K562 (cell line): ENCODE data around the gene KRTAP4-7. TPM values are rescaled to one million over a fixed set of nuclear protein-coding genes. Genes with fewer than 3 reads are reported as not detected.

ENCODE experiments used
- ATAC-seq: fragments of 200-7000 bp; cut with Tn5 transposase; 3 replicates; pipeline ENCODE4 v1.9.1; 2020; ENCODE audit warnings: moderate library complexity
- BruUV-seq: library from RNA; stranded (reverse); fragments of 400-500 nt; replicated peaks from 2 replicates; lab custom pipeline; 2021; lab: Mats Ljungman, UMichigan
- CTCF ChIA-PET: fragments of 300-600 bp; formaldehyde crosslinking; extraction: SDS; loops from one replicate; lab custom pipeline; 2021; ENCODE audit warnings: low intra/inter-chr PET ratio; lab: Yijun Ruan, JAX
- POLR2A ChIA-PET: fragments of 300-600, 350-650 bp; sonication (Branson Sonifier 250); formaldehyde crosslinking; extraction: SDS; loops from one replicate; lab custom pipeline; 2021; ENCODE audit warnings: antibody characterized with exemption, inconsistent platforms; lab: Yijun Ruan, JAX
- DNase-seq, 4 experiments: peaks; one replicate each; pipeline versions ENCODE4 v3.0.0 to v3.0.0-alpha.2; 2011 to 2018; ENCODE audit warnings: low spot score in 3 of 4, mixed read lengths in 3 of 4; ENCODE audit errors: extremely low read depth in 1 of 4
- FAIRE-seq: peaks from 2 replicates; lab custom pipeline; 2011; peaks lifted over from hg19 to GRCh38; lab: Jason Lieb, UNC
- H2AFZ ChIP-seq: 2 replicates; pipeline ENCODE4 v1.6.0; 2011; ENCODE audit warnings: low read depth, low read length, control low read depth, inconsistent platforms
- H3K27ac ChIP-seq: fragments of 200-600 bp; 3 replicates; pipeline ENCODE4 v1.8.0; 2011; ENCODE audit warnings: low read depth, mild to moderate bottlenecking, control low read depth, inconsistent platforms, low read length, moderate library complexity, mixed read lengths; ENCODE audit errors: extremely low read depth
- H3K27me3 ChIP-seq, 2 experiments: fragments of 300-600 bp in 1 of 2; 2 replicates in 1 of 2; 3 replicates in 1 of 2; pipeline versions ENCODE4 v1.6.0 to v1.8.0; 2011; ENCODE audit warnings: inconsistent platforms in 2 of 2, low read length in 2 of 2, mild to moderate bottlenecking in 1 of 2, mixed read lengths in 1 of 2, moderate library complexity in 1 of 2; ENCODE audit not compliant: control insufficient read depth in 2 of 2, insufficient read depth in 2 of 2
- H3K36me3 ChIP-seq: fragments of 300-600 bp; 3 replicates; pipeline ENCODE4 v1.8.0; 2011; ENCODE audit warnings: mild to moderate bottlenecking, low read length, inconsistent platforms; ENCODE audit not compliant: control insufficient read depth, insufficient read depth
- H3K4me1 ChIP-seq, 2 experiments: fragments of 200-600 bp in 1 of 2; replicated peaks in 1 of 2; 2 replicates in 1 of 2; 3 replicates in 1 of 2; pipeline versions ENCODE4 v1.5.1 to v1.8.0; 2011; ENCODE audit warnings: inconsistent platforms in 2 of 2, low read length in 2 of 2, mild to moderate bottlenecking in 1 of 2, mixed read lengths in 1 of 2, moderate library complexity in 1 of 2; ENCODE audit not compliant: control insufficient read depth in 2 of 2, insufficient read depth in 2 of 2
- H3K4me2 ChIP-seq: 2 replicates; pipeline ENCODE4 v1.6.1; 2011; ENCODE audit warnings: low read length, control low read depth, inconsistent platforms, mixed read lengths; ENCODE audit not compliant: insufficient read depth
- H3K4me3 ChIP-seq: fragments of 200-600 bp; sonication (generic), shearing (Covaris generic); 2 replicates; pipeline ENCODE4 v1.5.1; 2016; ENCODE audit warnings: control low read depth, inconsistent platforms
- H3K79me2 ChIP-seq: fragments of 200-600 bp; 3 replicates; pipeline ENCODE4 v1.8.0; 2011; ENCODE audit warnings: low read length, inconsistent platforms; ENCODE audit not compliant: control insufficient read depth, insufficient read depth
- H3K9ac ChIP-seq, 2 experiments: 2 replicates each; pipeline versions ENCODE4 v1.6.0 to v1.6.1; 2011; ENCODE audit warnings: low read depth in 2 of 2, low read length in 2 of 2, control low read depth in 1 of 2, inconsistent platforms in 1 of 2, mild to moderate bottlenecking in 1 of 2, mixed read lengths in 1 of 2; ENCODE audit not compliant: insufficient read depth in 1 of 2
- H3K9me1 ChIP-seq: one replicate; pipeline ENCODE4 v1.6.0; 2011; ENCODE audit warnings: inconsistent platforms, mild to moderate bottlenecking, low read length, moderate library complexity; ENCODE audit not compliant: control insufficient read depth, insufficient read depth
- H3K9me3 ChIP-seq: replicated peaks from 2 replicates; pipeline ENCODE4 v1.5.1; 2011; ENCODE audit warnings: low read depth, low read length, inconsistent platforms; ENCODE audit not compliant: control insufficient read depth, insufficient read depth
- H4K20me1 ChIP-seq: replicated peaks from 2 replicates; pipeline ENCODE4 v1.6.1; 2011; ENCODE audit warnings: low read length, inconsistent platforms, mixed read lengths; ENCODE audit not compliant: control insufficient read depth, insufficient read depth
- ADNP ChIP-seq: fragments of 200-800 bp; sonication (Bioruptor generic); IDR thresholded peaks from 2 replicates; pipeline ENCODE4 v1.6.1; 2016; ENCODE audit warnings: missing genetic modification characterization, missing compliant biosample characterization
- ATF6 ChIP-seq: sonication (generic); formaldehyde crosslinking; IDR thresholded peaks from 2 replicates; pipeline ENCODE4 v1.4.0; 2020; ENCODE audit warnings: mild to moderate bottlenecking, missing genetic modification reagents
- CCAR2 ChIP-seq: fragments of 200-400 bp; formaldehyde crosslinking; IDR thresholded peaks from 2 replicates; pipeline ENCODE4 v1.6.1; 2017; ENCODE audit warnings: mild to moderate bottlenecking, low read depth, low read length
- CGGBP1 ChIP-seq: fragments of 250-450 bp; sonication (Bioruptor Pico); IDR thresholded peaks from 2 replicates; pipeline ENCODE4 v1.9.0; 2021; ENCODE audit warnings: mild to moderate bottlenecking
- CHD1 ChIP-seq: fragments of 200-600 bp; sonication (generic); IDR thresholded peaks from one replicate; pipeline ENCODE4 v1.6.1; 2012; ENCODE audit warnings: mild to moderate bottlenecking, moderate library complexity, low read length, inconsistent platforms
- KDM4B ChIP-seq, 2 experiments: fragments of 450-650 bp in 1 of 2; sonication (generic) in 1 of 2; IDR thresholded peaks; 2 replicates each; pipeline ENCODE4 v1.6.1; 2016 to 2017; ENCODE audit warnings: borderline replicate concordance in 2 of 2, antibody characterized with exemption in 1 of 2, low read depth in 1 of 2, mild to moderate bottlenecking in 1 of 2
- NEUROD1 ChIP-seq: fragments of 150-350 bp; IDR thresholded peaks from 2 replicates; pipeline ENCODE4 v1.6.1; 2014; ENCODE audit warnings: borderline replicate concordance, low read length, low read depth; ENCODE audit not compliant: partially characterized antibody
- NFE2L1 ChIP-seq: fragments of 450-650 bp; IDR thresholded peaks from 2 replicates; pipeline ENCODE4 v1.6.1; 2016; ENCODE audit warnings: missing genetic modification characterization, low read depth, mild to moderate bottlenecking, missing compliant biosample characterization, moderate library complexity, borderline replicate concordance
- RBM15 ChIP-seq: fragments of 200-400 bp; formaldehyde crosslinking; IDR thresholded peaks from 2 replicates; pipeline ENCODE4 v1.6.1; 2018; ENCODE audit warnings: mild to moderate bottlenecking, low read length, moderate library complexity; ENCODE audit not compliant: insufficient read depth
- RERE ChIP-seq: sonication (generic); formaldehyde crosslinking; IDR thresholded peaks from 2 replicates; pipeline ENCODE4 v1.8.0; 2023; ENCODE audit warnings: missing genetic modification reagents, mild to moderate bottlenecking, borderline replicate concordance
- RUNX1 ChIP-seq: sonication (generic); IDR thresholded peaks from 2 replicates; pipeline ENCODE4 v1.6.1; 2016; ENCODE audit warnings: antibody characterized with exemption, low read depth
- WGBS: fragments of 100-300 bp; shearing (Covaris generic); methylation state at CpG from one replicate; pipeline ENCODE4 v1.1.6; 2016; ENCODE audit warnings: low coverage, mixed read lengths; ENCODE audit not compliant: insufficient coverage; ENCODE audit errors: missing lambda C conversion rate; 5-methylcytosine and 5-hydroxymethylcytosine counted together
- in situ Hi-C: fragments of 300-500 bp; cut with MboI; formaldehyde crosslinking; loops from 4 replicates; pipeline ENCODE4 v1.15.0; 2018; ENCODE audit warnings: inconsistent platforms, mixed read lengths
- intact Hi-C: fragments of 100-400 bp; cut with micrococcal nuclease; formaldehyde crosslinking; loops from 2 replicates; pipeline ENCODE4 v1.14.2; 2022
- polyA plus RNA-seq, 8 experiments: library from polyadenylated mRNA; depleted of rRNA in 4 of 8; stranded (reverse) in 5 of 8; unstranded in 3 of 8; fragments of >200 nt; fragmentation: Nextera tagmentation in 2 of 8; fragmentation: Illumina TruSeq in 1 of 8; extraction: Ambion mirVana in 2 of 8; extraction: Trizol in 1 of 8; gene quantifications; 2 replicates each; pipeline versions ENCODE4 v1.2.1 to v1.2.3, GENCODE V29; 2011 to 2014; ENCODE audit warnings: inconsistent platforms in 1 of 8, missing spikeins in 1 of 8
- total RNA-seq, 7 experiments: library from RNA; depleted of rRNA in 6 of 7; stranded (reverse); fragments of >200 nt in 6 of 7; fragmentation: Illumina TruSeq in 2 of 7; extraction: Trizol in 2 of 7; gene quantifications; 2 replicates each; pipeline versions ENCODE4 v1.2.1 to v1.2.3, GENCODE V29; 2011 to 2021; ENCODE audit warnings: low replicate concordance in 1 of 7

The KRTAP4-7 gene
- total and polyA plus RNA-seq, 9 of the 15 experiments (the other 6 are each of a cell fraction or from before 2014, with no cell fraction given): not detected

GRCh38 chr17:41098042-41098441 is 14.1 kb downstream of the KRTAP4-7 start, which contains the start of gene KRTAP4-8 (continued):
- TF ChIP-seq RUNX1 (no peak), NEUROD1 (no peak), NFE2L1 (no peak), RERE (CRISPR knock-in tag) (no peak), CHD1 (no peak)

- 0% methylated on average over 5 of the region's 6 CpGs for WGBS
- Histone ChIP-seq H3K9ac (no peak overlapping the region), H2AFZ (no peak overlapping the region), H4K20me1 (no peaks in the 10 kb centered on the region), H3K9me1 (no peaks in the 10 kb centered on the region), H3K27ac (no peak overlapping the region), H3K4me3 (no peak overlapping the region), H3K4me2 (no peak overlapping the region), H3K9me3 (no peaks in the 10 kb centered on the region), H3K79me2 (no peaks in the 10 kb centered on the region), H3K4me1 (no peaks in the 10 kb centered on the region), H3K36me3 (no peaks in the 10 kb centered on the region), H3K27me3 (peaks cover 0 to 7% of the 10 kb centered on the region in 2 experiments; a peak in 1 of 5 replicates)
- intact Hi-C loops (no loop called here), in situ Hi-C loops (no loop called here)
- POLR2A ChIA-PET: no interaction called here
- BruUV-seq: no TSS peak
- TF ChIP-seq CGGBP1 (CRISPR knock-in tag) (no peak), KDM4B (IDR thresholded peaks at IDR 0.05; ENCODE audit: borderline replicate concordance in 2 of 2, low read depth in 1 of 2) (no peak), RBM15 (no peak), ATF6 (CRISPR knock-in tag) (no peak), ADNP (no peak), CCAR2 (no peak)
- CTCF ChIA-PET: no interaction called here
- ATAC-seq: no peak
- no peak for FAIRE-seq
- no peak for DNase-seq
Observed at GRCh38 chr17:41098481-41098880, 14.5 kb downstream of the KRTAP4-7 start.
